HUES64 (cell line): ENCODE data around the gene BCR.

ENCODE experiments used
- H3K27ac ChIP-seq: 2 replicates; pipeline ENCODE4 v1.7.0; 2013; ENCODE audit warnings: low read depth, low read length, inconsistent platforms
- H3K27me3 ChIP-seq: 2 replicates; pipeline ENCODE4 v1.6.1; 2013; ENCODE audit warnings: mild to moderate bottlenecking, low read length; ENCODE audit not compliant: insufficient read depth
- H3K36me3 ChIP-seq: 2 replicates; pipeline ENCODE4 v1.6.1; 2013; ENCODE audit warnings: mild to moderate bottlenecking, low read length; ENCODE audit not compliant: insufficient read depth
- H3K4me1 ChIP-seq: 2 replicates; pipeline ENCODE4 v1.6.1; 2013; ENCODE audit warnings: mild to moderate bottlenecking, low read length, moderate library complexity; ENCODE audit not compliant: insufficient read depth
- H3K4me3 ChIP-seq: 2 replicates; pipeline ENCODE4 v1.5.1; 2013; ENCODE audit warnings: mild to moderate bottlenecking, low read length, moderate library complexity
- H3K9ac ChIP-seq: 2 replicates; pipeline ENCODE4 v1.6.1; 2013; ENCODE audit warnings: mild to moderate bottlenecking, low read depth, low read length
- H3K9me3 ChIP-seq: 2 replicates; pipeline ENCODE4 v1.6.1; 2013; ENCODE audit warnings: low read depth, low read length; ENCODE audit not compliant: insufficient read depth
- WGBS: fragments of 150-250, 120-280 bp; methylation state at CpG from one replicate; pipeline ENCODE4 v1.1.7; 2013; ENCODE audit warnings: missing lambda C conversion rate; 5-methylcytosine and 5-hydroxymethylcytosine counted together

BCR gene

GRCh38 chr22:23213022-23213555 is 32.8 kb downstream of the BCR start:
- Histone ChIP-seq H3K4me1 (peaks cover 16% of the 10 kb centered on the region), H3K36me3 (no peaks in the 10 kb centered on the region), H3K27me3 (no peaks in the 10 kb centered on the region), H3K9me3 (no peaks in the 10 kb centered on the region), H3K9ac (no peak overlapping the region), H3K4me3 (no peak overlapping the region), H3K27ac (no peak overlapping the region)
- 93% methylated on average over 13 of the region's 13 CpGs for WGBS

- H3K4me1 ChIP-seq = peaks cover 23% of the 10 kb centered on the region
- no peak overlapping the region for H3K4me3 ChIP-seq
- no peaks in the 10 kb centered on the region for H3K36me3 ChIP-seq
- no peaks in the 10 kb centered on the region for H3K9me3 ChIP-seq
- H3K27me3 ChIP-seq = no peaks in the 10 kb centered on the region
- WGBS = 95% methylated on average over 11 of the region's 11 CpGs
- H3K27ac ChIP-seq = no peak overlapping the region
- H3K9ac ChIP-seq = no peak overlapping the region
Observed at GRCh38 chr22:23213581-23214334, 33.4 kb downstream of the BCR start.

- H3K4me1 ChIP-seq = peaks cover 26% of the 10 kb centered on the region
- no peak overlapping the region for H3K9ac ChIP-seq
- H3K4me3 ChIP-seq = no peak overlapping the region
- no peak overlapping the region for H3K27ac ChIP-seq
- no peaks in the 10 kb centered on the region for H3K36me3 ChIP-seq
- H3K9me3 ChIP-seq = no peaks in the 10 kb centered on the region
- no peaks in the 10 kb centered on the region for H3K27me3 ChIP-seq
- 94% methylated on average over 9 of the region's 9 CpGs for WGBS
Observed at GRCh38 chr22:23214398-23214797, 34.1 kb downstream of the BCR start.

GRCh38 chr22:23215294-23216241 is 35.3 kb downstream of the BCR start:
- Histone ChIP-seq H3K36me3 (no peaks in the 10 kb centered on the region), H3K4me1 (peaks cover 38% of the 10 kb centered on the region), H3K4me3 (no peak overlapping the region), H3K27ac (no peak overlapping the region), H3K9ac (no peak overlapping the region), H3K9me3 (no peaks in the 10 kb centered on the region), H3K27me3 (no peaks in the 10 kb centered on the region)
- WGBS = 92% methylated on average over 12 of the region's 12 CpGs

- H3K9me3 ChIP-seq = no peaks in the 10 kb centered on the region
- no peak overlapping the region for H3K4me3 ChIP-seq
- no peaks in the 10 kb centered on the region for H3K36me3 ChIP-seq
- WGBS = 93% methylated on average over 16 of the region's 16 CpGs
- H3K4me1 ChIP-seq = peaks cover 42% of the 10 kb centered on the region
- no peak overlapping the region for H3K27ac ChIP-seq
- no peak overlapping the region for H3K9ac ChIP-seq
- no peaks in the 10 kb centered on the region for H3K27me3 ChIP-seq
Observed at GRCh38 chr22:23216461-23217170, 36.3 kb downstream of the BCR start.

GRCh38 chr22:23217171-23218052 is 37.1 kb downstream of the BCR start:
- no peak overlapping the region for H3K4me3 ChIP-seq
- no peaks in the 10 kb centered on the region for H3K27me3 ChIP-seq
- WGBS = 84% methylated on average over 16 of the region's 16 CpGs
- H3K4me1 ChIP-seq = peaks cover 40% of the 10 kb centered on the region
- no peaks in the 10 kb centered on the region for H3K36me3 ChIP-seq
- no peak overlapping the region for H3K27ac ChIP-seq
- no peak overlapping the region for H3K9ac ChIP-seq
- no peaks in the 10 kb centered on the region for H3K9me3 ChIP-seq

- peak overlapping the region; percentile 48; the same call in 1 of the 2 replicates for H3K27ac ChIP-seq
- WGBS = 90% methylated on average over 12 of the region's 12 CpGs
- no peak overlapping the region for H3K4me3 ChIP-seq
- H3K4me1 ChIP-seq = peaks cover 40% of the 10 kb centered on the region
- H3K36me3 ChIP-seq = no peaks in the 10 kb centered on the region
- H3K9ac ChIP-seq = no peak overlapping the region
- no peaks in the 10 kb centered on the region for H3K9me3 ChIP-seq
- H3K27me3 ChIP-seq = no peaks in the 10 kb centered on the region
Observed at GRCh38 chr22:23218053-23218866, 38.0 kb downstream of the BCR start.

GRCh38 chr22:23218867-23219251 is 38.5 kb downstream of the BCR start:
- peaks cover 43% of the 10 kb centered on the region for H3K4me1 ChIP-seq
- WGBS = 25% methylated on average over 11 of the region's 11 CpGs

GRCh38 chr22:23219317-23219716 is 39.0 kb downstream of the BCR start:
- H3K9ac ChIP-seq = no peak overlapping the region
- WGBS = 90% methylated on average over 10 of the region's 10 CpGs
- H3K36me3 ChIP-seq = no peaks in the 10 kb centered on the region
- no peaks in the 10 kb centered on the region for H3K9me3 ChIP-seq
- peaks cover 43% of the 10 kb centered on the region for H3K4me1 ChIP-seq
- no peak overlapping the region for H3K4me3 ChIP-seq
- no peaks in the 10 kb centered on the region for H3K27me3 ChIP-seq
- H3K27ac ChIP-seq = no peak overlapping the region

More at GRCh38 chr22:23218867-23219251, 38.5 kb downstream of the BCR start:
- no peaks in the 10 kb centered on the region for H3K27me3 ChIP-seq
- peak overlapping the region; percentile 48; the same call in 1 of the 2 replicates for H3K27ac ChIP-seq
- no peak overlapping the region for H3K9ac ChIP-seq
- no peaks in the 10 kb centered on the region for H3K36me3 ChIP-seq
- no peak overlapping the region for H3K4me3 ChIP-seq
- H3K9me3 ChIP-seq = no peaks in the 10 kb centered on the region
